ENCODE data around the gene TBC1D2B. TPM values are rescaled to one million over a fixed set of nuclear protein-coding genes. Genes with fewer than 3 reads are reported as not detected.
"Not testable (repeated sequence)": the region's sequence is repeated elsewhere in the genome, so short reads cannot be mapped to it uniquely, and the experiment has no call there.

The TBC1D2B gene
- total RNA-seq, 1 donor from 2014 or later: 83.8 TPM

DNA sequence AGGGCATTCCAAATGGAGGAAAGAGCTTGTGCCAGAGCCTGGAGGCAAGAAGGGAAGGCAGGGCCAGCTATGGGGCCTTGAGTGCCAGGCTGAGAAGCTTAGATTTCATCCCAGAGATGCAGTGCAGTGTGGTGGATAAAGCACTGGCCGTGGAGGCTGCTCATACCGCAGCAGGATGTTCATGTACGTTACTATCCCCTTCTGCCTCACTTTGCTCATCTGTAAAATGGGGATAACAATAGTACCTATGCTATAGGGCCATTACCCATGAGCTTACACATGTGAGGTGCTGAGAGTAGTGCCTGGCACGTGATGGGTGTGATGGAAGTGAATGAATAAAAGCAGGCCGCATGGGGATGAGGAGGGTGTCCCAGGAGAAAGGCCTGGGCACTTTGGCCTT, 96.8 kb downstream of the TBC1D2B start:
- intact Hi-C loops (cut with micrococcal nuclease): not testable (repeated sequence)

DNA sequence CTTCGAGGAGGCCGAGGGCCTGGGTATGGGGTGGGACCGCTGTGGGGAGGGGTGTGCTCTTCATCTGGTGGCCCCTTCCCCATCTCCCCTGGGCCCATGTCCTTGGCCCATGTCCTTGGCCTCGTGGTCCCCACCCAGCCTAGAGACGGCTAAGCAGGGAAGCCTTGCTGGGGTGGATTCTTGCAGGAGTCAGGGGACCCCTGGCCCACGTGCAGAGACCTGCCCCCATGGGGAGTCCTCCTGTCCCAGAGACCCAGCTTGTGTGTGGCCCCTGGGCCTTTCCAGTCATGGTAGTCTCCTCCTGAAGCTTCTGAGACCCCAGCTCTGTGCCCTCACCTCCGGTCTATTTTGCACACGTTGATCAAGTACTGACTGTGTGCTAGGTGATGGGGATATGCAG, 97.4 kb downstream of the TBC1D2B start:
- intact Hi-C loops (cut with micrococcal nuclease): no loop called here

DNA sequence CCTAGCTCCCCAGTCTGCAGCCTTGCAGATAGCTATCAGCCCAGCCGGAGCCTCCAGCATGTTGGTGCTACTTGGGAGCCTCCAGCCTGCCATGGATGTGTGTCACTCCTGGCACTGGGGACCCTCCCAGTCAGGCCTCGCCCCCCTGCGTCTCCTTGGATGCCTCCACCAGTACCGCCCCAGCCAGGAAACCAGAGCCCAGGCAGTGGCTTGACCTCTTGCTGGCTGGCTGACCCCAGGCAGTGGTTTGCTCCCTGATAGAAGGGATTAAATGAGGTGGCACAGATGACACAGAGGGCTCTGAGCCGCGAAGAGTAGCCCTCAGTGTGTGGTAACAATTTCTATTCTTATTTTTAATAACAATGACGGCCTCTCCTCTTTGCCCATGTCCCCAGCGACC, 98.4 kb downstream of the TBC1D2B start:
- intact Hi-C loops (cut with micrococcal nuclease): not testable (repeated sequence)

DNA sequence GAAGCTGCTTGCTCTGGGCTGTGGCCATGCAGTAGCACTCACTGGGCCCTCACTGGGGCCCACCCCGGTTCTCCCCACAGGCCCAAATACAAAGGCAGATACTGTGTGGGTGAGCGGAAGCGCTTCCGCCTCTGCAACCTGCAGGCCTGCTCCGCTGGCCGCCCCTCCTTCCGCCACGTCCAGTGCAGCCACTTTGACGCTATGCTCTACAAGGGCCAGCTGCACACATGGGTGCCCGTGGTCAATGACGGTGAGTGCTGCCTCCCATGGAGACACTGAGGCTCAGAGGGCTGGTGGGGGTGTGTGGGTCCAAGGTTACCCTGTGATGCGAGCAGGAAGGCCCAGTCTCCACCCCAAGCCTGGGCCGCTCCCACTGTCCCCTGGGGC, 98.8 kb downstream of the TBC1D2B start:
- intact Hi-C loops (cut with micrococcal nuclease): not testable (repeated sequence)

- intact Hi-C loops (cut with micrococcal nuclease): not testable (repeated sequence)
Measured at GRCh38 chr15:77977903-77978758, 99.4 kb downstream of the TBC1D2B start.

- intact Hi-C loops (cut with micrococcal nuclease): not testable (repeated sequence)
Measured at GRCh38 chr15:77976760-77977525, 100.6 kb downstream of the TBC1D2B start.

DNA sequence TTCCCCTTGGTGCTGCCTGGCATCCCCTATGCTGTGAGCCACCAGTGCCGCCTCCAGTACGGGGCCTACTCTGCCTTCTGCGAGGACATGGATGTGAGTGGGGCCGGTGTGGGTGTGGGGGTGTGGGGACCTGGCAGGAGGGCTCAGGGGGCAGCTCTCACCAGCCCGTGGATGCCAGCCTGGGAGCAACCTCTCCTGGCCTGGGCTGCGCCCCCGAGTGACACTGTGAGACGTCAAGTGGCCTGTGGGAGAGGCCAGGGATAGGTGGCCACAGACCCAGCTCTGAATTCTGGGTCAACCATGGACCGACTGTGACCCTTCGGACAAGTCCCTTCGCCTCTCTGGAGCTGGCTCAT, 101.4 kb downstream of the TBC1D2B start:
- intact Hi-C loops (cut with micrococcal nuclease): not testable (repeated sequence)

GRCh38 chr15:77975332-77976094, 102.0 kb downstream of the TBC1D2B start:
- intact Hi-C loops (cut with micrococcal nuclease): no loop called here

DNA sequence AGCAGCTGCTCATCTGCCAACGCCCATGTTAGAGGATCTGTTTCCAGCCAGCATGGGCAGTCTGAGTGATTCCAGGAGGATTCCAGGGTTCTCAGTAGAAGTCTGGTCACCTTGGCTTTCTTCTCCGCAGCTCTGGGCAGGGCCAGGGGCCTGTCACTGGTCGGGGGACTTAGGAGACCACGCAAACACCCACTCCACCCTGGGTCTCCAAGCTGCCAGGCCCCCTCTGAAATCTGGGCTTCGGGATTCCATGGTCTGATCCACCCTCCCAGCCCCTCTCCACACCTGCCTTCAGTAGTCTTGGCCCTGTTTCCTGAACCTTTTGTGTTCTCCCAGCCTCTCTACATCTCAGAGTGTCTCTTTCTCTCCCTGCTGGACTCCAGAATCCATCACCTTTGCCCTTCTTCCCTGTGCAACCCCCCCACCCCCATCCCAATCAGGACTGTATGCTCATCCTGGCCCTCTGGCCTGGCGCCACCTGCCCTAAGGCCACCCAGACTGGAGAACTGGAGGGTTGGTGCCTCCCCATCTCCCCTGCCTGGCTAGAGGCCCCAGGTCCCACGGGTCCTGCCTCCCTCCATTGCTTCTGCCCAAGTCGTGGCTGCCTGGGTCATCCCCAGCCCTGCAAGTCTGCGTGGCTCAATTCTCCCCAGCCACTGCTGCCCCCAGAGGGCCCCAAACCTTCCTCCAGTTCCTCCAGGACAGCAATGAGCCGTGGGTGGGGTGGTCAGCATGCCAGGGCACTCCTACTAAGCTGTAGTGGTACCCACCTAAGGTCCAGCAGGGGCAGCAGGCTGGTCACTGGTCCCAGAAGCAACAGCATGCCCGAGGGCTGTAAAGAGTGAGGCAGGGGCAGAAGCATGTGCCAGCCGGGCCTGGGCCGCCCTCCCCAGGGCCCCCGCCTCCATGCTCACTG, 102.8 kb downstream of the TBC1D2B start:
- intact Hi-C loops (cut with micrococcal nuclease): no loop called here

- intact Hi-C loops (cut with micrococcal nuclease): no loop called here
Measured at GRCh38 chr15:77974098-77974414, 103.5 kb downstream of the TBC1D2B start.

GRCh38 chr15:77973273-77974097, 104.0 kb downstream of the TBC1D2B start:
- intact Hi-C loops (cut with micrococcal nuclease): not testable (repeated sequence)

DNA sequence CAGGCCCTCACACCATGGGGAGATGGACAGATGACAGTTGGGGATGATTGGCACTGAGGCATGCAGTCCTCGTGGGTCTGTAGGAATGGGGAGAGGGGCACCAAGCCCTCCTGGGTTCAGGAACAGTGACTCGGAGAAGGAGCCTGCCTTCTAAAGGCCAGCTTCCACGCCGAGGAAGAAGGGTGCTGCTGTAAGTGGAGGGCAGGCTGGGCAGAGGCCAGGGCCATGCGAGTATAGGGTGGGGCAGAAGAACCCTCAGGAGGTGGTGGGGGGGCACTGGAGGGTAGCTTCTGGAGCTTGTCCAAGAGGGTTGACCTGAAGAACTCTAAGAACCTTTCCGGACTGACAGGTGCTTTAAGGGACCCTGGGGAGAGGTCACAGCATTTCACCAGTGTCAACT, 104.8 kb downstream of the TBC1D2B start:
- intact Hi-C loops (cut with micrococcal nuclease): not testable (repeated sequence)

DNA sequence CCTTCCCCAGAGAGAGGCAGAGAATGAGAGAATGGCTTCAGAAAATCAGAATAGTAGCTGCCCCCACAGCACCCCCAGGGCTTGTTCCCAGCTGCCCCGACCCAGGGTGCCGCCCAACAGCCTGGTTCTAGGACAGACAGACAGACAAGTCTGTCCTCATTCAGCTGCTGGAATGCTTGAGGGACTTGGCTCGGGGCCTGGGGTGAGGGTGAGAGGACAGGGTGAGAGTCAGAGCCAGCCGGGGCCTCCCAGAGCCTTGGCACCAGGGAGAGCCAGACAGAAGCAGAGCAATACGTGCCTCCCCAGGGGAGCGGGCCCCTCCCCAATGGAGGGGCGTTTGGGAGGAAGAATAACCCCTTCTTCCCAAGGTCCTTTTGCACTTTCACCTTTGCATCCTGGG, 105.6 kb downstream of the TBC1D2B start:
- intact Hi-C loops (cut with micrococcal nuclease): not testable (repeated sequence)

- intact Hi-C loops (cut with micrococcal nuclease): not testable (repeated sequence)
Measured at GRCh38 chr15:77970813-77971360, 106.6 kb downstream of the TBC1D2B start.

DNA sequence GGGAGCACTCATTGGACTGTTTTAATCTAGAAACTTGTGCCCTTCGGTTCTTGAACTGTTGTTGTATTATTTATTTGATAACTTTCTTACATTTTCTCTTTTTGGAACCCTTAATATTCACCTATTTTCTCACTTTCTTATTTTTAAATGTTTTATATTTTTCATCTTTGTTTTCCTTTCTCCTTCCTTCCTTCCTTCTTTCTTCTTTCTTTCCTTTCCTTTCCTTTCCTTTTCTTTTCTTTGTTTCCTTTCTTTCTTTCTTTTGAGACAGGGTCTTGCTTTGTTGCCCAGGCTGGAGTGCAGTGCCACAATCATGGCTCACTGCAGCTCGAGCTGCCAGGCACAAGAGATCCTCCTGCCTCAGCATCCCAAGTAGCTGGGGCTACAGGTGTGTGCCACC, 108.5 kb downstream of the TBC1D2B start:
- intact Hi-C loops (cut with micrococcal nuclease): no loop called here

- intact Hi-C loops (cut with micrococcal nuclease): no loop called here
Measured at GRCh38 chr15:77967798-77968197, 109.7 kb downstream of the TBC1D2B start.

- intact Hi-C loops (cut with micrococcal nuclease): not testable (repeated sequence)
Measured at GRCh38 chr15:77967235-77967615, 110.3 kb downstream of the TBC1D2B start.

- intact Hi-C loops (cut with micrococcal nuclease): no loop called here
Measured at GRCh38 chr15:77966540-77967234, 110.8 kb downstream of the TBC1D2B start.

DNA sequence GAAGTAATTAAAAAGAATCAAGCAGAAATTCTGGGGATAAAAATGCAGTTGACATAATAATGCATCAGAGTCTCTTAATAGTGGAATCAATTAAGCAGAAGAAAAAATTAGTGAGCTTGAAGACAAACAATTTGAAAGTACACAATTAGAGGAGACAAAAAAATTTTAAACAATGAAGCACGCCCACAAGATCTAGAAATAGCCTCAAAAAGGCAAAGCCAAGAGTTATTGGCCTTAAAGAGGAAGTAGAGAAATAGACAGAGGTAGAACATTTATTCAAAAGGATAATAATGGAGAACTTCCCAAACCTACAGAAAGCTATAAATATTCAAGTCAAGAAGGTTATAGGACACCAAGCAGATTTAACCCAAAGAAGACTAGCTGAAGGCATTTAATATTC, 113.3 kb downstream of the TBC1D2B start:
- intact Hi-C loops (cut with micrococcal nuclease): no loop called here
